Fibroblast of the conjunctiva (primary cell): ENCODE data around the gene GOSR2.
A peak's percentile ranks its signal among the peaks of the same experiment; 100 is the strongest.

ENCODE experiments used
- DNase-seq: peaks from one replicate; pipeline ENCODE4 v3.0.0-alpha.2; 2010; ENCODE audit warnings: low read depth

Gene GOSR2

GRCh38 chr17:46922804-46923635 lies at the start of gene GOSR2:
GOSR2 (plus strand) TSS chr17:46923160; CDS start chr17:46923193, 33 bp downstream.
- peak; percentile 70 for DNase-seq

- no peak for DNase-seq
These were observed 48.9 kb upstream of the GOSR2 start for GRCh38 chr17:46873941-46874645.

DNA sequence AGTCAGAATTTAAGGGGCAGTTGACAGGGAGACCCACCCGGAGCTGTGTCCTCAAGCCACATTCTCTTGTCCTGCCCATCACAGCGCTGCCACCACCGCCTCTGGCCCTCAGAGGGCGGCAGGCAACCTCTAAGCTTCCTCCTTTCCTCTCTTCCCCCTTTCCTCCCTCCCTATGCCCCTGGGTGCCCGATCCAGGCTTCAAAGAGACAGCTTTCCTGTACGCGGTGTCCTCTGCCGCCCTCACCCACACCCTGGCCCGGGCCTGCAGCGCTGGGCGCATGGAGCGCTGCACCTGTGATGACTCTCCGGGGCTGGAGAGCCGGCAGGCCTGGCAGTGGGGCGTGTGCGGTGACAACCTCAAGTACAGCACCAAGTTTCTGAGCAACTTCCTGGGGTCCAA lies 48.1 kb upstream of the GOSR2 start:
- no peak for DNase-seq

DNA sequence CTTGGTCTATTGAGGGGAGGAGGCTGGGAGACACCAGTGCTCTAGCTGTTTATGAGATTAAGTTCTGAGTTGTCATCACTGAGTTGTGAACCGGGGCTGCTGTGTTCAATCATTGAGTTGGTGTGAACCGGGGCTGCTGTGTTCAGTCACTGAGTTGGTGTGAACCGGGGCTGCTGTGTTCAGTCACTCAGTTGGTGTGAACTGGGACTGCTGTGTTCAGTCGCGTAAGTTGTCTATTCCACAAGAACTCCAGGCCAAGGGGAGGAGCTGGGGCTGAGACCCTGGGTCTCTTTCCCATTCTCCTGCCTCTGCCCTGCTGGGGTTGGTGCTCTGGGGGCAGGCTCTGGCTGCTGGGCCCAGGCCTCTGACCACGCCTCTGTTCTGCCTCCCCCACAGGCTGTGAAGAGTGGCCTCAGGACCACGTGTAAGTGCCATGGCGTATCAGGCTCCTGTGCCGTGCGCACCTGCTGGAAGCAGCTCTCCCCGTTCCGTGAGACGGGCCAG lies 47.1 kb upstream of the GOSR2 start:
- DNase-seq = no peak

GRCh38 chr17:46876353-46876887 lies 46.5 kb upstream of the GOSR2 start:
- no peak for DNase-seq

DNA sequence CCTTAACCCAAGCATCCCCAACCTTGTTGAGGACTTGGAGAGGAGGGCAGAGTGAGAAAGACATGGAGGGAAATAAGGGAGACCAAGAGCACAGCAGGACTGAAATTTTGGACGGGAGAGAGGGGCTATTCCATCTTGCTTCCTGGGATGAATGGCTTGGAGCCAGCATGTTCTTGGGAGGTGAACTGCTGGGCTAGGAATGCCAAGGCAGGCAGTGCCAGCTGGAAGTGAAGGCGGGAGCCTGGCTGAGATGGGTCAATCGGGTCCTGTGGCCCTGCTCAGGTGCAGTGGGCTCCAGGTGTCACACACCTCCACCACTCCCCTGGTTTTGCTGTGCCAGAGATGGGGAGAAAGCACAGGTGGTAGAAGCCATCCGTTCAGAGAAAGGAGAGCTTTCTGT lies 46.0 kb upstream of the GOSR2 start:
- DNase-seq = no peak

- no peak for DNase-seq
These were observed 45.5 kb upstream of the GOSR2 start for GRCh38 chr17:46877466-46877865.

DNA sequence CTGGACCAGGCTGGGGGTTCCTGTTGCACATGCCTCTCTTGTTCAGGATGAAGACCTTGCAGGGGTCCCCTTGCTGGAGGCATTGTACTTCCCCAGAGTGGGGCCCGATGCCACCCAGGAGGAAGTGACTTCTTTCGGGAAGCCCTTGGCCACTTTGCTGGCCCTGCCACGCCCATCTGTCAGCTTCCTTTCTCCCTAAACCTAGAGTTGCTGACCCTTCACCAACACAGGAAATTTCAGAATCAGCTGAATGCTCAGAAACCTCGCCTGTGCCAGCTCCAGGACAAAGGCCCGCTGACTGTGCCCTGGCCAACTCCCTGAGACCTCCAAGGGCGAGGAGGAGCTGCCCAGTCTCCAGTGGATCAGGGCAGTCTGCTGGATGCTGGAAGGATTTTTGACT lies 44.9 kb upstream of the GOSR2 start:
- DNase-seq = no peak

DNA sequence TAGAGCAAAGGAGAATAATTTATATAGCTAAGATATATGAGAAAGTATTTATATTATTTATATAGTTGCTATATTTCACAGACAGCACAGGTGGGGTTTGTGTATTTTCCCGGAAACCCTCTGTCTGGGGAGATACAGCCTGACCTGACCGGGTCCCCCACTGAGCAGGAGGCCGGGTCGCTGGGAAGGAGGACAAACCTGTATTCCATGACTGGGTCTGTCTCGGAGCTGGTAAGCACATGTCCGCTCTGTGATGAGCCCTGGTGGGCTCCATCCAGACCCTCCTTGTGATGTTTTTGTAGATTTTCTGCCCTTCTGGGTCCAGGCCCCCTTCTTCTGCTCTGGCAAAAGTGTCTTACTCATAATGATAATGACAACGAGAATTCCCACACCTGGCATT lies 43.9 kb upstream of the GOSR2 start:
- DNase-seq = no peak

DNA sequence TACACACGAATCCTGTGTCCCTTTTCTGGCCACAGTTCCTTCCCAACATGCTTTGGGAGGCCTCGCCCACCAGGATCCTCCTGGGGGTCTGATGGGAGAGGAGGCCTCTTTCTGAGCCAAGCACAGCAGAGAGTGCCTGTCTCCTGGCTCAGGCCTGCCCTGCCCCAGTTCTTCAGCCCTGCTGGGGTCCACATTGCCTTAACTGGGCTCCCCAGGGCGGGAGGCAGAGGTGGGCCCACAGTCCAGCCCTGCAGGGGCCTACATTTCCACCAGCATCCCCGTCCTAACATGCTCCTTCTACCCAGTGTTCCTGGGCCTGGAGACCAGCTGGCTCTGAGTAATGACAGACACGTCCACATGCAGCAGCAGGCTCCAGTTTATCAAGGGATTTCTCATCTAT lies 41.9 kb upstream of the GOSR2 start:
- DNase-seq = no peak

DNA sequence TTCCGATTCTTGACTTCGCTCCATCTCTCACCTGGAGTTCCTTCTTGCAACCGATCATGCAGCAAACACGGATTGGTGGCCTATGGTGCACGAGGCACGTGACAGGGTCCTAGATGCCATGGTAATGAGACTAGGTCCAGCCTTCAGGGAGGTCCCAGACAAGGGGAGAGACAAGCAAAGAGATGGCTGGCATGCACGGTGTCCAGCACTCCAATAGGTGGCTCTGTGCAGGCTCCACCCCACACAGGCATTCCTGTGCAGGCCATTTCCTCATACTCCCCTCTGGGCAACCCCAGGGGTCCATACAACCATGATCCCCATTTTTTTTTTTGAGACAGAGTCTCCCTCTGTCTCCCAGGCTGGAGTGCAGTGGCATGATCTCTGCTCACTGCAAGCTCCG lies 40.3 kb upstream of the GOSR2 start:
- no peak for DNase-seq

- DNase-seq = no peak
These were observed 39.0 kb upstream of the GOSR2 start for GRCh38 chr17:46883871-46884520.

DNA sequence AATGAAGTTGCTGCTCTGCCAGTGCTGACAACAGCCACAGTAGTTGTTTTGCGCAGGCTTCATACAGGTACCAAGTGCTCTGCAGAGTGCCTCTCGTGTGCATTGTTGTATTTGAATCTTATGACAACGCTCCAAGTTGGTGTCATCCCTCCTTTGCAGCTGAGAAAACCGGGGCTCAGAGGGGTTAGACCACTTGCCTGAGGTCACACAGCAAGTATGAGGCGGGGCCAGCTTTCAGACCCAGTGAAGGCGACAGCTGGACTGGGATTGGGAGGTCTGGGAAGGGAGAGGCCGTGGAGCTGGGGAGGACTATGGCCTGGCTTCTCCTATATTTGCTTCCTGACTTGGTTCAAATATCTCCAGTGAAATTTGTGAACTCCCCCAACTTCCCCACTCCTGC lies 38.4 kb upstream of the GOSR2 start:
- DNase-seq = no peak

- no peak for DNase-seq
These were observed 37.3 kb upstream of the GOSR2 start for GRCh38 chr17:46885415-46886309.

DNA sequence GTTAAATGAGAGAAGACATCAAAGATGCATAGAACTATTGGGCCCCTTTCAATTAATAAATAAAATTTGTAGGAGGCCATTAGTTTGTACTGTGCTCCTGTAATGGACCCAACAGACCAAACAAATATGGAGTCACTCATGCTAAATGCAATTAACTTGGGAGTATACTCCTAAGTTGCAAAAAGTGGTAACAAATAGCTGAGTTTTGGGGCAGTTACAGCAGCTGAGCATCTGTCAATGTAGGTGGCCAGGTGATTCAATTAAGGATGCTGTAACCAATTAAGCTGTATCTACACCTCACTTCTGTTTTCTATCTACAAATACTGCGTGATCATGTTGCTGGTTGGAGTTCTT lies 36.7 kb upstream of the GOSR2 start:
- no peak for DNase-seq

DNA sequence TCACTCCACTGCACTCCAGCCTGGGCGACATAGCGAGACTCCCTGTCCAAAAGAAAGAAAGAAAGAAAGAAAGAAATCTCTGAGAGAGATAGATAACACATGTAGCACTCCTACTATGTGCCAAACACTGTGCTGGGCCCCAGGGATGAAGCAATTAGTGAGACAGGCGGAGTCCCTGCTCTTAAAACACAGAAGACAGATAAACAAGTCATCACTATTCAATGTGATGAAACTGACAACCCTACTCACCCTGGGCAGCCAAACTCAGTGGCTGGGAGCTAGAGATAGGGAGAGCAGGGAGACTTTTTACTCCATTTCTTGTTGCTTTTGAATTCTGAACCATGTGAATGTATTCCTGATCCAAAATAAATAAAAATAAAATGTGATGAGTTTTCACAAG lies 35.2 kb upstream of the GOSR2 start:
- DNase-seq = no peak

DNA sequence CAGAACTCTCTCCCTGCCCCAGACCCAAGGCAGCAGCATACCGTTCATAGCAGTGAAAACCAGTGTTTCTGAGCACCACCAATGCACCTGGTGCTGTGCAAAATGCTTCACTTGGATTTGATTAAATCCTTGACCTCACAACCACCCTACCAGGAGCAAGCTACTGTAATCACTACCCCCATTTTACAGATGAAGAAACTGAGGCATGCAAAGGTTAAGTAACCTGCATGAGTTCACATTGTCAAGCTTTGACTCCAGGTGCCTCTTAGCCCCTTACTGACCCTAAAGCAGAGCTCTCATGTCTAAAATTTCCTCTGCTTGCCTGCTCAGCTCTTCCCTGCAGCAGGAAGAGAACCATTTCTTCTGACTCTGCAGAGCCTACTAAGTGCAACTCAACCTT lies 34.2 kb upstream of the GOSR2 start:
- no peak for DNase-seq

GRCh38 chr17:46889519-46889918 lies 33.4 kb upstream of the GOSR2 start:
- no peak for DNase-seq

DNA sequence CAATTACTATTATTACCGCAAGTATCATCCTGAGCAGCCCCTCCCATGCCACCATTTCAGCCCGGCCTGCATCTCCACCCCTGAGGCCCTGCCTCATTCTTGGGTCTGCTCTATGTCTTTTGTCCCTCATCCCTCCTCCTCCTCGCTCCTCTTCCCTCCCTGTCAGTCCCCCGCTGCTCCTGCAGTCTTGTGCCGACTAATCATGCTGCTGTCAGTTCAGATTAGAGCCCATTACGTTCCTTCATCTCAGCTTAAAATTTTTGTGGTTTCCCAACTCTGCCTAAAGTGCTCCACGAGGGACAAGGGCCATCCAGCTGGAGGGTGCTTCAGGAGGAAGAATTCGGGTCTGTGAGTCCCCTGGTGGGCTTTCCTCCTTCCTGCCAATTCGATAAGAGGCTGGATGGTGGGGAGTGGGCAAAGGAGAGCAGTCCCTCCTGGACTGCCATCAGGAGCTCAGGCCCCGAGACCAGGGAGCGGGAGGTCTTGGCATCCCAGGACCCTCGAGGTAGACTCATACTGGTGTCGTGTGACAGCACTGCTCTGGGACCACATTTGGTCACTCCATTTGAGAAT lies 32.9 kb upstream of the GOSR2 start:
- no peak for DNase-seq

- no peak for DNase-seq
These were observed 32.3 kb upstream of the GOSR2 start for GRCh38 chr17:46890638-46891037.

DNA sequence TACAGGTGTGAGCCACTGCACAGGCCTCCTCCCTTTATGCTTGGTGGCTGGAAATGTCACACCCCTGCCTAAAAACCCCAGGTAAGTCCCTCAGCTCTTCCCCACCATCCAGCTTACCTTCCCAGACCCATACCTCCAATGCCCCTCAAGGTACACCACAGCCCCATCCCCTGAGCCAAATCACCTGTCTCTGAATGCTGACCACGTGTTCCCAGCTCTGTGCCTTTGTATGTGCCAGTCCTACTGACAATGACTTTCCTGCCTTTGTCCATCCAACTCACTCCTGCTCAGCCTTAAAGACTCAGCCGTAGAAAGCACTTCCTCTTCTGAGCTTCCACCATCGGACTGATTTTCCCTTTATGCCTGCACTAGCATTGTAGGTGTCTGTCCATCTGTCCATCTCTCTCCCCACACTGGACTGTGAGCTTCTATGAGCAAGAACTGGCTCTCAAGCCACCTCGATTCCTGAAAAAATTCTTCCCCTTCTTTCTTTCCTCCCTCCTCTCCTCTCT lies 30.7 kb upstream of the GOSR2 start:
- DNase-seq = no peak
